Upper lobe of right lung (tissue), 1 donor: ENCODE data around the gene SPATC1L. TPM values are rescaled to one million over a fixed set of nuclear protein-coding genes. Genes with fewer than 3 reads are reported as not detected.
"Not testable (repeated sequence)": the region's sequence is repeated elsewhere in the genome, so short reads cannot be mapped to it uniquely, and the experiment has no call there.

ENCODE experiments used
- ATAC-seq: fragments of 200-7000 bp; cut with Tn5 transposase; one replicate; pipeline ENCODE4 v1.9.1; 2020; ENCODE audit warnings: mild to moderate bottlenecking, moderate library complexity
- DNase-seq: peaks from one replicate; pipeline ENCODE4 v3.0.0-alpha.2; 2020
- H3K27ac ChIP-seq: fragments of 200-600 bp; one replicate; pipeline ENCODE4 v1.8.0; 2022
- H3K27me3 ChIP-seq: fragments of 200-600 bp; one replicate; pipeline ENCODE4 v1.8.0; 2022; ENCODE audit warnings: mild to moderate bottlenecking
- H3K36me3 ChIP-seq: fragments of 200-600 bp; one replicate; pipeline ENCODE4 v1.8.0; 2022
- H3K4me1 ChIP-seq: fragments of 200-600 bp; one replicate; pipeline ENCODE4 v1.8.0; 2022
- H3K4me3 ChIP-seq: fragments of 200-600 bp; one replicate; pipeline ENCODE4 v1.8.0; 2022; ENCODE audit warnings: mild to moderate bottlenecking
- H3K9me3 ChIP-seq: fragments of 200-600 bp; one replicate; pipeline ENCODE4 v1.8.0; 2022
- intact Hi-C: fragments of 100-400 bp; cut with DNase I; formaldehyde crosslinking; loops from one replicate; pipeline ENCODE4 v1.11.0; 2022
- total RNA-seq: library from RNA; stranded (reverse); fragmentation: NEBNext Ultra II Directional; extraction: Animal tissue kit (Norgen Biotek cat#: 25700); gene quantifications from one replicate; pipeline ENCODE4 v1.2.1, GENCODE V29; 2021
- TF ChIP-seq, protein P1 (sequence below): fragments of 200-600 bp; IDR thresholded peaks from one replicate; pipeline ENCODE4 v1.8.0; 2022; ENCODE audit warnings: antibody characterized with exemption
- donor health status: DM: no; HTN: yes; CAD: no; lungs with severe emphysema.

The SPATC1L gene
- total RNA-seq, 1 donor from 2014 or later = 4.7 TPM

DNA sequence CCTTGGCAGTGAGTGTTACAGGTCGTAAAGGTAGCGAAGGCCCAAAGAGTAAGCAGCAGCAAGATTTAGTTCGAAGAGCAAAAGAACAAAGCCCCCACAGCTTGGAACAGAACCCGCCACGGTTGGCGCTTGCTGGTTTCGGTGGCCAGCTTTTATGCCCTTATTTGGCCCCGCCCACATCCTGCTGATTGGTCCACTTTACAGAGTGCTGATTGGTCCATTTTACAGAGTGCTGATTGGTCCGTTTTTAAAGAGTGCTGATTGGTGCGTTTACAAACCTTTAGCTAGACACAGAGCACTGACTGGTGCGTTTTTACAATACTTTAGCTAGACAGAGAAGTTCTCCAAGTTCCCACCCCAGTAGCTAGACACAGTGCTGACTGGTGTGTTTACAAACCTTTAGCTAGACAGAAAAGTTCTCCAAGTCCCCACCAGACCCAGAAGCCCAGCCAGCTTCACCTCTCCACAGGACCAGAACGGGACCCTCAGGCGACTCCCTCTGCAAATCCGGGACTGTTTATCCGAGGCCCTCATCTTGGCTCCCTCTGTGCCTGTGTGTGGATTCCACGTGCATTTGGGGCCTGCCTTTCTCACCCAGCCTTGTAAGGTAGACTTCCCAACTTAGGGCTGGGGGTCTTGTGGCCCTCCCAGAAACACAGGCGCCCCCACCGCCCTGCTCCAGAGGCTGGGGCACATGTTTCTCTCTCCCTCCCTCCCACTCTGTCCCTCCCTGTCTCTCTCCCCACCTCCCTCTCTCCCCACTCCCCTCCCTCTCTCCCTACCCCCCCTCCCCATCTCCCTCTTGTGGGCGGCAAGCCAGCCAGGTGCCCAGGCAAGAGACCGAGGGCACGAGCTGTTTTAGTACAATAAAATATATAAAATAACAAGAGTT lies 41.4 kb downstream of the SPATC1L start:
- no peak overlapping the region for H3K4me3 ChIP-seq
- ATAC-seq = no peak
- DNase-seq = no peak
- intact Hi-C loops = no loop called here
- no peaks in the 10 kb centered on the region for H3K36me3 ChIP-seq
- H3K27ac ChIP-seq = no peak overlapping the region
- TF ChIP-seq, protein P1, sequence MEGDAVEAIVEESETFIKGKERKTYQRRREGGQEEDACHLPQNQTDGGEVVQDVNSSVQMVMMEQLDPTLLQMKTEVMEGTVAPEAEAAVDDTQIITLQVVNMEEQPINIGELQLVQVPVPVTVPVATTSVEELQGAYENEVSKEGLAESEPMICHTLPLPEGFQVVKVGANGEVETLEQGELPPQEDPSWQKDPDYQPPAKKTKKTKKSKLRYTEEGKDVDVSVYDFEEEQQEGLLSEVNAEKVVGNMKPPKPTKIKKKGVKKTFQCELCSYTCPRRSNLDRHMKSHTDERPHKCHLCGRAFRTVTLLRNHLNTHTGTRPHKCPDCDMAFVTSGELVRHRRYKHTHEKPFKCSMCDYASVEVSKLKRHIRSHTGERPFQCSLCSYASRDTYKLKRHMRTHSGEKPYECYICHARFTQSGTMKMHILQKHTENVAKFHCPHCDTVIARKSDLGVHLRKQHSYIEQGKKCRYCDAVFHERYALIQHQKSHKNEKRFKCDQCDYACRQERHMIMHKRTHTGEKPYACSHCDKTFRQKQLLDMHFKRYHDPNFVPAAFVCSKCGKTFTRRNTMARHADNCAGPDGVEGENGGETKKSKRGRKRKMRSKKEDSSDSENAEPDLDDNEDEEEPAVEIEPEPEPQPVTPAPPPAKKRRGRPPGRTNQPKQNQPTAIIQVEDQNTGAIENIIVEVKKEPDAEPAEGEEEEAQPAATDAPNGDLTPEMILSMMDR = no peak
- no peaks in the 10 kb centered on the region for H3K9me3 ChIP-seq
- H3K4me1 ChIP-seq = no peaks in the 10 kb centered on the region
- peaks cover 11% of the 10 kb centered on the region for H3K27me3 ChIP-seq

DNA sequence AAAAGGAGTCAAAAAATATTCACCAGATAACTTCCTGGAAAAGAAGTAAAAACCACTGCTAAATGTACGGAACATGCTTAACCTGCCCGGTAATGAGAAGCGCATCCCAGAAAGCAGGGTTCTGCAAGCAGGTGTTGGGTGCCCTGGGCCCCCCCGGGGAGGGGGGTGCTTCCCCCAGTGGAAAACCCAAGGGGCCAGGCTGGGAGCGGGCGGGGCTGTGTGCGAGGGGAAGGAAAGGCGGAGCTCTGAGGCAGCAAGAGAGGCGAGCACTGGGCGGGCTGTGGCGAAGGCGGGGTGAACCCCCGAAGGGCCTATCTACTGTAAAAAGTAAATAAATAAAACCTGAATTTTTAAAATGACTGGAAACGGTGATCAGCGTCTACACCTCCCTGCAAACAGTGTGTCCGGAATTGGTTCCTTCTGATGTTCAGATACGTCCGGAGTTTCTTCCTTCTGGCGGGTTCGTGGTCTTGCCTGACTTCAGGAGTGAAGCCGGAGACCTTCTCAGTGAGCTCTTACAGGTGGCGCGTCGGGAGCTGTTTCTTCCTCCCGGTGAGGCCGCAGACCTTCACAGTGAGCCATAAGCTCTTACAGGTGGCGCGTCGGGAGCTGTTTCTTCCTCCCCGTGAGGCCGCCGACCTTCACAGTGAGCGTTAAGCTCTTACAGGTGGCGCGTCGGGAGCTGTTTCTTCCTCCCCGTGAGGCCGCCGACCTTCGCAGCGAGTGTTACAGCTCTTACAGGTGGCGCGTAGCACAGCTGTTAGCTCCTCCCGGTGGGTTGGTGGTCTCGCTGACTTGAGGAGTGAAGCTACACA lies 42.3 kb downstream of the SPATC1L start:
- intact Hi-C loops = no loop called here
- peaks cover 11% of the 10 kb centered on the region for H3K27me3 ChIP-seq
- no peaks in the 10 kb centered on the region for H3K36me3 ChIP-seq
- DNase-seq (no peak), ATAC-seq (no peak)
- no peaks in the 10 kb centered on the region for H3K9me3 ChIP-seq
- H3K4me3 ChIP-seq = no peak overlapping the region
- TF ChIP-seq, protein P1 = no peak
- no peaks in the 10 kb centered on the region for H3K4me1 ChIP-seq
- H3K27ac ChIP-seq = no peak overlapping the region

DNA sequence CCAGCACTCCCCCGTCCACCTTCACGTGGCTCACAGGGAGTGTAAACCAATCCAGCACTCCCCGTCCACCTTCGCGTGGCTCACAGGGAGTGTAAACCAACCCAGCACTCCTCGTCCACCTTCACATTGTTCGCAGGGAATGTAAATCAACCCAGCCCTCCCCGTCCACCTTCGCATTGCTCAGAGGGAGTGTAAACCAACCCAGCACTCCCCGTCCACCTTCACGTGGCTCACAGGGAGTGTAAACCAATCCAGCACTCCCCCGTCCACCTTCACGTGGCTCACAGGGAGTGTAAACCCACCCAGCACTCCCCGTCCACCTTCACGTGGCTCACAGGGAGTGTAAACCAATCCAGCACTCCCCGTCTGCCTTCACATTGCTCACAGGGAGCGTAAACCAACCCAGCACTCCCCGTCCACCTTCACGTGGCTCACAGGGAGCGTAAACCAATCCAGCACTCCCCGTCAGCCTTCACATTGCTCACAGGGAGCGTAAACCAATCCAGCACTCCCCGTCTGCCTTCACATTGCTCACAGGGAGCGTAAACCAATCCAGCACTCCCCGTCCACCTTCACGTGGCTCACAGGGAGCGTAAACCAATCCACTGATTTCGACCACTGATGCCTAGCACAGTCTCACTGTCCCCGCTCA lies 43.8 kb downstream of the SPATC1L start:
- DNase-seq, ATAC-seq, H3K4me3 ChIP-seq, H3K36me3 ChIP-seq, H3K9me3 ChIP-seq, H3K27ac ChIP-seq, intact Hi-C loops, H3K4me1 ChIP-seq: not testable (repeated sequence)
- H3K27me3 ChIP-seq = peaks cover 11% of the 10 kb centered on the region

DNA sequence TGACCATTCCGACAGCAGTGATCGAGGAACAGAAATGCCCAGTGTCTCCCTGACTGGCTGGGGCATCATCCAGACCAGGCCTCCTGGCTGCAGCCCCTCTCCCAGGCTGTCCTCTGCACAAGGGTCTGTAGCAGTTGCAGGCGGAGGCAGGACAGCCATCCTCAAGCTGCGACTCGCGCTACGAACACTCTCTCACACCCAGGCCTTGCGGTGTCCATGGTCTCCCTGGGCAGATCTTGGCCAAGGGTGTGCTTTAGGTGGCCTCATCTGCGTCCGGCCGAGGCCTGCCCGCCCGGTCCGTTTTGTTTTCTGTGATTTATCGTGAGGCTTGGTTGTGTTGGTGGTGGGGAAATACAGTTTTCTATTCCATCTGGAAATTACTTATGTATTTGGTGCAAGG lies 44.6 kb downstream of the SPATC1L start:
- H3K4me3 ChIP-seq = no peak overlapping the region
- no peak for DNase-seq
- no peaks in the 10 kb centered on the region for H3K4me1 ChIP-seq
- H3K9me3 ChIP-seq = no peaks in the 10 kb centered on the region
- no peaks in the 10 kb centered on the region for H3K36me3 ChIP-seq
- H3K27ac ChIP-seq = no peak overlapping the region
- TF ChIP-seq, protein P1 = no peak
- intact Hi-C loops = no loop called here
- H3K27me3 ChIP-seq = peaks cover 11% of the 10 kb centered on the region
- ATAC-seq = no peak

DNA sequence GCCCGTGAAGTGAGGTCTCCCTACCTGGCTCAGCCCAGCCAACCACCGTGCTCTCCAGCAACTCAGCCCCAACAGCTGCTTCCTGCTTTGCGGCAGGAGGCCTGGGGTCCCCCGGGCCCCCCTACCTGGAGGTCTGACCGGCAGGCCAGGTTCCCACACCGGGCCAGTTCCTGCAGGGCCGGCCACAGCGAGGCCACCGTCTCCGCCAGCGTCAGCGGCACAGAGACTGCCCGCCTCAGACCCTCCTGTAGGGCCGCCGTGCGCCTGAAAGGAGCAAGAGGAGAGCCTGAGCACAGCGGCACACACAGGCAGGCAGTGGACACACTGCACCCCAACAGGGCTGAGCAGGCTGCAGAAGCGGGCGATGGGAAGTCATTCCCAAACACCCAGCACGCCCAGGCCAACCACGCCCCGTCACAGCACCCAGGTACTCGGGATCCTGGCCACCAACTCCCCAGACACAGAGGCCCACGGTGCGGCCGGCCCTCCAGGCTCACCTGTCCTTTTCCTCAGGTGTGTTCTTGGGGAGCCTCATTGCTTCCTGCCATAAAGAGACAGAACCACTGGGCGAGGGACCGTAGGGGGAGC lies 45.8 kb downstream of the SPATC1L start:
- no peak for ATAC-seq
- H3K4me3 ChIP-seq = no peak overlapping the region
- no peak overlapping the region for H3K27ac ChIP-seq
- intact Hi-C loops = no loop called here
- H3K9me3 ChIP-seq = no peaks in the 10 kb centered on the region
- no peak for DNase-seq
- peaks cover 11% of the 10 kb centered on the region for H3K27me3 ChIP-seq
- H3K4me1 ChIP-seq = no peaks in the 10 kb centered on the region
- TF ChIP-seq, protein P1 = no peak
- no peaks in the 10 kb centered on the region for H3K36me3 ChIP-seq
